Adrenal gland (tissue), 12 donors: ENCODE data around the gene LRRK1. TPM values are rescaled to one million over a fixed set of nuclear protein-coding genes. Genes with fewer than 3 reads are reported as not detected.
A peak's percentile ranks its signal among the peaks of the same experiment; 100 is the strongest.

Source experiments
- DNase-seq, 7 donors: peaks; one replicate each; pipeline ENCODE4 v3.0.0-alpha.2; 2019 to 2020
- H3K27ac ChIP-seq, 5 donors: fragments of 200-600 bp; sonication (generic) in 4 of 5; 1 replicate in 3 of 5; 2 replicates in 2 of 5; pipeline versions ENCODE4 v1.5.1 to v1.8.0; 2016 to 2020; ENCODE audit warnings: mild to moderate bottlenecking in 1 of 5
- H3K27me3 ChIP-seq: fragments of 200-600 bp; 2 replicates; pipeline ENCODE4 v1.8.0; 2021
- H3K36me3 ChIP-seq, 2 donors: fragments of 200-600 bp; replicated peaks in 1 of 2; 1 replicate in 1 of 2; 2 replicates in 1 of 2; pipeline versions ENCODE4 v1.5.1 to v1.8.0; 2018 to 2022
- H3K4me1 ChIP-seq, 2 donors: fragments of 200-600 bp; replicated peaks in 1 of 2; 1 replicate in 1 of 2; 2 replicates in 1 of 2; pipeline versions ENCODE4 v1.5.1 to v1.8.0; 2018 to 2021
- H3K4me3 ChIP-seq, 4 donors: fragments of 200-600 bp; sonication (generic) in 3 of 4; one replicate each; pipeline ENCODE4 v1.5.1; 2016 to 2018
- H3K9me3 ChIP-seq, 3 donors: fragments of 200-600 bp; sonication (generic) in 1 of 3; replicated peaks in 1 of 3; 1 replicate in 2 of 3; 2 replicates in 1 of 3; pipeline versions ENCODE4 v1.5.1 to v1.8.0; 2016 to 2021
- CTCF ChIP-seq, 6 experiments: fragments of 450-650 bp in 4 of 6; fragments of 200-600 bp in 2 of 6; sonication (generic) in 1 of 6; IDR thresholded peaks; 1 replicate in 5 of 6; 2 replicates in 1 of 6; pipeline versions ENCODE4 v1.5.1 to v1.8.0; 2016 to 2021; ENCODE audit warnings: antibody characterized with exemption in 6 of 6, mild to moderate bottlenecking in 2 of 6, moderate library complexity in 1 of 6
- POLR2A ChIP-seq, 2 donors: fragments of 450-650 bp; IDR thresholded peaks; one replicate each; pipeline ENCODE4 v1.6.1; 2017; ENCODE audit warnings: antibody characterized with exemption in 2 of 2, mild to moderate bottlenecking in 2 of 2, moderate library complexity in 1 of 2
- WGBS, 4 donors: extraction: QIAGEN DNeasy Blood & Tissue Kit in 2 of 4; methylation state at CpG; one replicate each; pipeline versions ENCODE4 v1.1.5 to v1.1.7; 2013 to 2017; 5-methylcytosine and 5-hydroxymethylcytosine counted together
- intact Hi-C, 2 donors: fragments of 100-400 bp; cut with DNase I; formaldehyde crosslinking; loops; one replicate each; pipeline versions ENCODE4 v1.14.1 to v1.15.0; 2022 to 2023
- polyA plus RNA-seq, 3 donors: library from polyadenylated mRNA; stranded (reverse); fragments of 200-250 nt in 2 of 3; fragments of 350-450 nt in 1 of 3; fragmentation: Illumina TruSeq in 1 of 3; extraction: RNeasy Lipid Tissue Mini Kit (QIAGEN cat#74804) in 1 of 3; gene quantifications; one replicate each; pipeline ENCODE4 v1.2.3, GENCODE V29; 2013 to 2014
- total RNA-seq, 9 donors: library from RNA; depleted of rRNA in 4 of 9; stranded (reverse); fragments of >200 nt in 4 of 9; fragments of 120-200 nt in 1 of 9; fragmentation: NEBNext Ultra II Directional in 1 of 9; extraction: Animal tissue kit (Norgen Biotek cat#: 25700) in 1 of 9; gene quantifications; one replicate each; pipeline versions ENCODE4 v1.1.0 to v1.2.4, GENCODE V29; 2013 to 2023
- donor health status: healthy with polysubstance abuse.
- donor health status: Bipolar disorder and iron deficiency.
- donor health status: DM: yes; HTN: yes; CAD: no.
- donor health status: DM: no; HTN: no; CAD: no.
- donor health status: DM: no; HTN: no; CAD: no.
- donor health status: DM: yes; HTN: yes; CAD: no.

LRRK1 gene
- total and polyA plus RNA-seq, 12 donors, result 0.44 to 13.1 (median 7.7) TPM

DNA sequence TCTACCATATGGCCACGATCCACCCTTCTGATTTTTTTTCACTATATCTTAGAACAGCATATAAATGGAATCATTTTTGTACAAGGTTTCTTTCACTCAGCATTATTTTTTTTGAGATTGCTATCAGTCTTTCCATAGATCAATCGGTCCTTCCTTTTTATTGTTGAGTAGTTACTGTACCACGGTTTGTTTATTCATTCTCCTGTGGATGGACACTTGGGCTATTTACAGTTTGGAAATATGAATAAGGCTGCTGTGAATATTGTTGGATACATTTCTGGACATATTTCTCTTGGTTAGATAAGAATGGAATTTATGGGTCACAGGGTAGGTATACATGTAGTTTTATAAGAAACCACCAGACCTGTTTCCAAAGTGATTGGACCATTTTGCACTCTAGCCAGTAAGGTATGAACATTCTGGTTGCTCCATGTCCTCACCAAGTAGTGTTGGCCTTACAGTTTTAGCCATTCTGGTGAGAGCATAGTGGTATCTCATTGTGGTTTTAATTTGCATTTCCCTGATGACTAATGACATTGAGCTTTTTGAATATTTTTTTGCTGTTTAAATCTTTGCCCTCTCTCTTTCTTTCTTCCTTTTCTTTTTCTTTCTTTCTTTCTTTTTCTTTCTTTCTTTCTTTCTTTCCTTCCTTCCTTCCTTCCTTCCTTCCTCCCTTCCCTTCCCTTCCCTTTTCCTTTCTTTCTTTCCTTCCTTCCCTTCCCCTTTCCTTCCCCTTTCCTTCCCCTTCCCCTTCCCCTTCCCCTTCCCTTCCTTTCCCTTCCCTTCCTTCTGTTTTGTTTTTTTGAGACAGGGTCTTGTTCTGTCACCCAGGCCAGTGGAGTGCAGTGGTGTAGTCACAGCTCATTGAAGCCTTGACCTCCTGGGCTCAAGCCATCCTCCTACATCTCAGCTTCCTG lies 49.2 kb downstream of the LRRK1 start:
- no peak for DNase-seq
- Histone ChIP-seq H3K27ac (no peak overlapping the region), H3K4me3 (no peak overlapping the region), H3K9me3 (no peaks in the 10 kb centered on the region), H3K36me3 (no peaks in the 10 kb centered on the region), H3K27me3 (peaks cover 4% of the 10 kb centered on the region), H3K4me1 (peaks cover 0 to 4% of the 10 kb centered on the region in 2 donors)
- intact Hi-C loops, result no loop called here
- TF ChIP-seq CTCF (IDR thresholded peaks at IDR 0.05) (no peak), POLR2A (IDR thresholded peaks at IDR 0.05) (no peak)
- WGBS, 4 donors, result 81 to 93% (median 83%) methylated on average over 3 of the region's 3 CpGs

DNA sequence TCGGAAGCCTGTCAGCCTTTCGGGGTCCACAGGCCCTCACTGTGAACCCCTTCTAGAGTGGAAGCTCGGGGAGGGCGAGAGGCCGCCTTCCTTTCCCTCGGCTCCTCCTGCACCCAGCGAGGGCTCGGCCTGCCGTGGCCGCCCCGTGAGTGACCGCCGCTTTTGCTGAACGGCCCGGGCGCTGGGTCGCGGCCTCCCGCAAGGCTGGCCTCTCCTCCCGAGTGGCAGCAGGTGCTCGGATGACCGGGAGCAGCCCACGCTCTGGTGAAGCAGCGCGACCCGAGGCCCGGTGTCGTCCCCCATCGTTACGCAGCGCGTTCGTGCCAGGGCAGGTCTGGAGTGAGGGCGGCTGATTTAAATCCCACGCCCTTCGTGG lies 53.8 kb downstream of the LRRK1 start:
- H3K27me3 ChIP-seq, result peaks cover 16% of the 10 kb centered on the region
- peaks cover 0 to 10% of the 10 kb centered on the region in 2 donors for H3K4me1 ChIP-seq
- no peak for TF ChIP-seq POLR2A (IDR thresholded peaks at IDR 0.05)
- no peak for TF ChIP-seq CTCF (IDR thresholded peaks at IDR 0.05)
- peak overlapping the region in 1 of 4 donors; percentile 9 for H3K4me3 ChIP-seq
- DNase-seq, result no peak
- no peaks in the 10 kb centered on the region for H3K36me3 ChIP-seq
- H3K9me3 ChIP-seq, result no peaks in the 10 kb centered on the region
- intact Hi-C loops, result no loop called here
- no peak overlapping the region for H3K27ac ChIP-seq
- WGBS, 4 donors, result 25 to 75% (median 41%) methylated on average over 6 to 36 of the region's 36 CpGs

DNA sequence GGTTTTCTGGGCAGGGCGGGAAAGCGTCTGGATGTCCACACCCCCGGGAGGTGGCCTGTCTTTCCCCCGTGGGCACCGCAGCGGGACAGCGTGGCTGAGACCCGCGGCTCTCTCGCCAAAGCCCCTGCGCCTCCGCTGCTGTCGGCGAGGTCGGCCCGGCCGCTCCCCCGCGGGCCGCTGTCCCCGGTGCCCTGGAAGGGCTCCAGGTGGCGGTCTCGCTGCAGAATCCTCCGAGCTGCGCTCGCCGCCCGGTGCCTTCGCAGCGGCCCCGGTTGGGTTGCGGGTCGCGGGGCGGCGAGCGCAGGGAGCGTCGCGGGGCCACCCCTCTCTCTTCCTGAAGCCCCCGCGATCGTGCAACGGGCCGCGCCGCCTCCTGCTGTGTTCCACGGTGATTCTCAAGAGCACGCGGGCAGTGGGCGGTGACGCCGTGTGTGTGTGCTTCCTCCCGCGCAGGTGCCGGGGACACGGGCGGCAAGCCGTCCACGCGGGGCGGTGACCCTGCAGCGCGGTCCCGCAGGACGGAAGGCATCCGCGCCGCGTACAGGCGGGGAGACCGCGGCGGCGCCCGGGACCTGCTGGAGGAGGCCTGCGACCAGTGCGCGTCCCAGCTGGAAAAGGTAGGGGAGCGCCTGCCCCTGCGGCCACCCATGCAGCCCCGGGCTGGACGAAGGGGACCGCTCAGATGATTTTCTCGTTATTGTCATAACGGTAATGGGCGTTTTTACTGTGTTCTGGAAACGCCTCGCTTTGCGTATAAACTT lies 54.4 kb downstream of the LRRK1 start:
- DNase-seq, result no peak
- 9 to 37% (median 13%) methylated on average over 25 to 90 of the region's 90 CpGs for WGBS, 4 donors
- TF ChIP-seq POLR2A (IDR thresholded peaks at IDR 0.05) (no peak), CTCF (IDR thresholded peaks at IDR 0.05) (no peak)
- Histone ChIP-seq H3K9me3 (no peaks in the 10 kb centered on the region), H3K4me1 (peaks cover 0 to 10% of the 10 kb centered on the region in 2 donors), H3K27me3 (peaks cover 16% of the 10 kb centered on the region), H3K4me3 (peak overlapping the region in 1 of 4 donors; percentile 9), H3K27ac (no peak overlapping the region), H3K36me3 (no peaks in the 10 kb centered on the region)
- intact Hi-C loops, result no loop called here

DNA sequence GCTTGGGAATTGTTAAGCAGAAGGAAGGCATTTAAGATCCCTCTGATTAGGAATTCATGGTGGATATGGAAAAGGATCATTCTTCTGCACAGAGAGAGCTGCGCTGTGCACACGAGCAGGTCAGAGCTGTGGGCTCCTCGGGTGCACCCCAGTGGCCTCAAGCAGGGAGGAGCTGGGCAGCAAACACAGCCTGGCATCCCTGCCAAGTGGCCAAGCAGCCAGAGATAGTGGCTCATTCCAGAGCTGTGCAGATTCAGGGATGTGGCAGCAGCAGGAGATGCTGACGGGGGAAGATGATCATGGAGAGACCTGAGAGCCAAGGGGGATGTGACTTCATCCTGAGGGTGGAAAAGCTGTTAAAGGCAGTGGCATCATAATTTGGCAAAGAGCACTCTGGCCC lies 55.9 kb downstream of the LRRK1 start:
- Histone ChIP-seq H3K4me3 (no peak overlapping the region), H3K27ac (no peak overlapping the region), H3K4me1 (peaks cover 0 to 10% of the 10 kb centered on the region in 2 donors), H3K36me3 (no peaks in the 10 kb centered on the region), H3K9me3 (no peaks in the 10 kb centered on the region), H3K27me3 (peaks cover 16% of the 10 kb centered on the region)
- TF ChIP-seq CTCF (IDR thresholded peaks at IDR 0.05), result no peak
- TF ChIP-seq POLR2A (IDR thresholded peaks at IDR 0.05), result no peak
- 71 to 96% (median 73%) methylated on average over 4 of the region's 4 CpGs for WGBS, 4 donors
- no peak for DNase-seq
- intact Hi-C loops, result no loop called here
